Right atrium auricular region (tissue), 2 donors: ENCODE measurements around the gene SNTA1. TPM values are rescaled to one million over a fixed set of nuclear protein-coding genes. Genes with fewer than 3 reads are reported as not detected.

ENCODE experiments used
- DNase-seq: peaks from one replicate; pipeline ENCODE4 v3.0.0-alpha.2; 2019; ENCODE audit warnings: low spot score
- H3K27ac ChIP-seq, 2 donors: fragments of 200-600 bp; sonication (generic); 1 replicate in 1 of 2; 2 replicates in 1 of 2; pipeline ENCODE4 v1.5.1; 2016 to 2019
- H3K27me3 ChIP-seq, 2 donors: fragments of 200-600 bp; sonication (generic); one replicate each; pipeline versions ENCODE4 v1.5.1 to v1.6.0; 2017 to 2019
- H3K36me3 ChIP-seq: fragments of 200-600 bp; sonication (generic); one replicate; pipeline ENCODE4 v1.5.1; 2016
- H3K4me1 ChIP-seq, 2 donors: fragments of 200-600 bp; sonication (generic); one replicate each; pipeline versions ENCODE4 v1.5.1 to v1.6.0; 2017 to 2019
- H3K4me3 ChIP-seq, 2 donors: fragments of 200-600 bp; sonication (generic); 1 replicate in 1 of 2; 2 replicates in 1 of 2; pipeline ENCODE4 v1.5.1; 2017 to 2019; ENCODE audit warnings: mild to moderate bottlenecking in 1 of 2, moderate library complexity in 1 of 2
- H3K9me3 ChIP-seq, 2 donors: fragments of 200-600 bp; sonication (generic); one replicate each; pipeline ENCODE4 v1.5.1; 2019
- total RNA-seq, 2 donors: library from RNA; depleted of rRNA; stranded (reverse); fragments of >200 nt; gene quantifications; one replicate each; pipeline ENCODE4 v1.1.0, GENCODE V29; 2016
- TF ChIP-seq, protein P1 (sequence below), 2 donors: fragments of 200-600 bp; sonication (generic); IDR thresholded peaks; one replicate each; pipeline ENCODE4 v1.5.1; 2019; ENCODE audit warnings: antibody characterized with exemption in 2 of 2

Gene SNTA1
- total RNA-seq, 2 donors from 2014 or later: 183 to 295 TPM

DNA sequence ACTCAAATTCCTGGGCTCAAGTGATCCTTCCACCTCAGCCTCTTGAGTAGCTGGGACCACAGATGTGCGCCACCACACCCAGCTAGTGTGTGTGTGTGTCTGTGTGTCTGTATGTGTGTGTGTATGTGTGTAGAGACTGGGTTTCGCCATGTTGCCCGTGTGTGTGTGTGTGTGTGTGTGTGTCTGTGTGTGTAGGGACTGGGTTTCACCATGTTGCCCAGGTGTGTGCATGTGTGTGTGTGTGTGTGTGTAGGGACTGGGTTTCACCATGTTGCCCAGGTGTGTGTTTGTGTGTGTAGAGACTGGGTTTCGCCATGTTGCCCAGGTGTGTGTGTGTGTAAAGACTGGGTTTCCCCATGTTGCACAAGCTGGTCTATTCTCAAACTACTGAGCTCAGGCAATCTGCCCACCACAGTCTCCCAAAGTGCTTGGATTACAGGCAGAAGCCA is 70.5 kb downstream of the SNTA1 start:
- DNase-seq: no peak
- TF ChIP-seq, protein P1, sequence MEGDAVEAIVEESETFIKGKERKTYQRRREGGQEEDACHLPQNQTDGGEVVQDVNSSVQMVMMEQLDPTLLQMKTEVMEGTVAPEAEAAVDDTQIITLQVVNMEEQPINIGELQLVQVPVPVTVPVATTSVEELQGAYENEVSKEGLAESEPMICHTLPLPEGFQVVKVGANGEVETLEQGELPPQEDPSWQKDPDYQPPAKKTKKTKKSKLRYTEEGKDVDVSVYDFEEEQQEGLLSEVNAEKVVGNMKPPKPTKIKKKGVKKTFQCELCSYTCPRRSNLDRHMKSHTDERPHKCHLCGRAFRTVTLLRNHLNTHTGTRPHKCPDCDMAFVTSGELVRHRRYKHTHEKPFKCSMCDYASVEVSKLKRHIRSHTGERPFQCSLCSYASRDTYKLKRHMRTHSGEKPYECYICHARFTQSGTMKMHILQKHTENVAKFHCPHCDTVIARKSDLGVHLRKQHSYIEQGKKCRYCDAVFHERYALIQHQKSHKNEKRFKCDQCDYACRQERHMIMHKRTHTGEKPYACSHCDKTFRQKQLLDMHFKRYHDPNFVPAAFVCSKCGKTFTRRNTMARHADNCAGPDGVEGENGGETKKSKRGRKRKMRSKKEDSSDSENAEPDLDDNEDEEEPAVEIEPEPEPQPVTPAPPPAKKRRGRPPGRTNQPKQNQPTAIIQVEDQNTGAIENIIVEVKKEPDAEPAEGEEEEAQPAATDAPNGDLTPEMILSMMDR (IDR thresholded peaks at IDR 0.05): no peak
- H3K4me1 ChIP-seq: no peaks in the 10 kb centered on the region
- H3K27me3 ChIP-seq: no peaks in the 10 kb centered on the region
- H3K36me3 ChIP-seq: peaks cover 81% of the 10 kb centered on the region
- no peak overlapping the region for H3K4me3 ChIP-seq
- H3K9me3 ChIP-seq: no peaks in the 10 kb centered on the region
- no peak overlapping the region for H3K27ac ChIP-seq

- H3K27ac ChIP-seq: no peak overlapping the region
- no peak for DNase-seq
- TF ChIP-seq, protein P1 (IDR thresholded peaks at IDR 0.05): no peak
Observed at GRCh38 chr20:33370291-33370690, 73.3 kb downstream of the SNTA1 start.

DNA sequence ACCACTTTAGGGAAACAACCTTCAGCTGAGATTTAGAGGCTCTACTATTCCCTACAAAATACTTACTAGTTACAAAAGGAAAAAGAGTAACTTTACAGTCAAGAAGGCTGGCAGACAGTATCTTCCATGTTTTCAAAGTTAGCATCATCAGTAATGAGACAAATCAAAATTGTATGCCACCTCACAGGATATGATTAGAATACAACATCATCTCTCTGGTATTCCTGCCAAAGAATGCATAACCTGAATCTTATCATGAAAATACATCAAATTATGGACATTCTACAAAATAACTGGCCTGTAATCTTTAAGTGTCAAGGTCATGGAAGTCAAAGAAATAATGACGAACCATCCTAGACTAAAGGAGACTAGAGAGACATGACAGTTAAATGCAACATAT is 80.7 kb downstream of the SNTA1 start:
- Histone ChIP-seq H3K9me3 (no peaks in the 10 kb centered on the region), H3K36me3 (peaks cover 64% of the 10 kb centered on the region), H3K27me3 (no peaks in the 10 kb centered on the region), H3K27ac (no peak overlapping the region), H3K4me1 (peaks cover 0 to 12% of the 10 kb centered on the region in 2 donors), H3K4me3 (no peak overlapping the region)
- TF ChIP-seq, protein P1 (IDR thresholded peaks at IDR 0.05): no peak
- no peak for DNase-seq

More at GRCh38 chr20:33370291-33370690, 73.3 kb downstream of the SNTA1 start:
- Histone ChIP-seq H3K27me3 (no peaks in the 10 kb centered on the region), H3K9me3 (no peaks in the 10 kb centered on the region), H3K36me3 (peaks cover 87% of the 10 kb centered on the region), H3K4me3 (no peak overlapping the region), H3K4me1 (no peaks in the 10 kb centered on the region)

DNA sequence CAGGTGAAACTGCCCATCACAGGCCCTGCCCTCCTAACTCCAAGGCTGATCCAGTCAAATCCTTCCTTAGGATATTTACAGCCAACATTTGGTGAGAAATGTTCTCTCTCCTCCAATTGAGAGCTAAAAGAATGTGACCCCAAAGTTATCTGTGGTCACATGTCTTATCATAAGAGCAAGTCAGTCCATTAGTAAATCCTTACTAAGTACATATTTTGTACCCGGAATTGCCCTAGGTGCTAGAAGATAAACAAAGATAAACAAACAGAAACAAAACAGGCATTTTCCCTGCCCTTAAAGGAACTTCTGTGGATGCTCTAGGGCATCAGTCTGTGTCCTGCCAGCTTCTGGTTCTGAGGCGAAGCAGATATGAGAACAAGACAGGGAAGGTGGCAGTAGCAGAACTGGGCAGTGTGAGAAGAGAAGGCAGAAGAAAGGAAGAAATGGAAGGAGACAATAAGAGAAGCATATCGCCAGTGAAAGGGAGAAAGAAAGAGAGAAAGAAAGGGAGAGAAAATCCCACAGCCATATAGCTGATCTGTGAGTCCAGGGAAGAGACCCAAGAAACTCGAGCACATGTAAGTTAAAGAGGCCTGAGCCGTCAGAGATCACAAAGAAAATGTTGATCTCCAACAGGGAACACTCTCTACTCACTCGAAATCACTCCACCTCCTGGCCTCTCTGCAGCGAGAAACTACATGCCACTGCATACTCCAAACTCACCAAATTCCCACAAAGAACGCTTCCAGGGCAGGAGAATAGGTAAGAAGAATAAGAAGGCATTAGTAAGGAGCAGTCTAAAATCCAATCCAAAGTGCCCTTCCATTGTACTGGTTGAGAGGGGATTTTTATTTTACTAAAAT is 83.9 kb downstream of the SNTA1 start:
- peaks cover 0 to 12% of the 10 kb centered on the region in 2 donors for H3K4me1 ChIP-seq
- H3K27ac ChIP-seq: peak overlapping the region in 1 of 2 donors; percentile 53
- no peak for DNase-seq
- no peaks in the 10 kb centered on the region for H3K27me3 ChIP-seq
- peaks cover 47% of the 10 kb centered on the region for H3K36me3 ChIP-seq
- no peak overlapping the region for H3K4me3 ChIP-seq
- no peaks in the 10 kb centered on the region for H3K9me3 ChIP-seq
- TF ChIP-seq, protein P1 (IDR thresholded peaks at IDR 0.05): no peak

Other genes with a start within 250 kb of the SNTA1 start
- gene BPIFA3, start 226.4 kb downstream of the SNTA1 start, total RNA-seq: not detected
- gene BPIFA1, start 207.8 kb downstream of the SNTA1 start, total RNA-seq: not detected
- gene BPIFB1, start 160.5 kb downstream of the SNTA1 start, total RNA-seq: not detected
- 10 to 100 TPM; 13.9 to 22.8 TPM for gene CDK5RAP1, start 42.2 kb downstream of the SNTA1 start, total RNA-seq
- 10 to 100 TPM in 1 of 2 donors, 1 to 10 TPM in 1; 9.8 to 10.4 TPM for gene CBFA2T2, start 46.3 kb upstream of the SNTA1 start, total RNA-seq
- gene C20orf144, start 218.6 kb upstream of the SNTA1 start, total RNA-seq: not detected
- gene ACTL10, start 223.2 kb upstream of the SNTA1 start, total RNA-seq: under 1 TPM; 0.33 to 0.79 TPM
- 10 to 100 TPM; 81.7 to 88.4 TPM for gene NECAB3, start 230.7 kb upstream of the SNTA1 start, total RNA-seq
- gene E2F1, start 242.6 kb upstream of the SNTA1 start, total RNA-seq: under 1 TPM; 0.31 to 0.33 TPM